ENCODE measurements around the gene TCP10L. TPM values are rescaled to one million over a fixed set of nuclear protein-coding genes. Genes with fewer than 3 reads are reported as not detected.
"Not testable (repeated sequence)": the region's sequence is repeated elsewhere in the genome, so short reads cannot be mapped to it uniquely, and the experiment has no call there.

Gene TCP10L
- total RNA-seq, 1 donor from 2014 or later, result 1.5 TPM

- peaks cover 5% of the 10 kb centered on the region for H3K4me1 Mint-ChIP-seq
- H3K27me3 Mint-ChIP-seq (ENCODE audit: low read depth), result peaks cover 18% of the 10 kb centered on the region
These were observed 27.0 kb upstream of the TCP10L start, which contains the start of gene CFAP298 for GRCh38 chr21:32612075-32612998. Gene CFAP298, minus strand, starts transcription at chr21:32612377. Its CDS starts 134 bp downstream, at chr21:32612243.

DNA sequence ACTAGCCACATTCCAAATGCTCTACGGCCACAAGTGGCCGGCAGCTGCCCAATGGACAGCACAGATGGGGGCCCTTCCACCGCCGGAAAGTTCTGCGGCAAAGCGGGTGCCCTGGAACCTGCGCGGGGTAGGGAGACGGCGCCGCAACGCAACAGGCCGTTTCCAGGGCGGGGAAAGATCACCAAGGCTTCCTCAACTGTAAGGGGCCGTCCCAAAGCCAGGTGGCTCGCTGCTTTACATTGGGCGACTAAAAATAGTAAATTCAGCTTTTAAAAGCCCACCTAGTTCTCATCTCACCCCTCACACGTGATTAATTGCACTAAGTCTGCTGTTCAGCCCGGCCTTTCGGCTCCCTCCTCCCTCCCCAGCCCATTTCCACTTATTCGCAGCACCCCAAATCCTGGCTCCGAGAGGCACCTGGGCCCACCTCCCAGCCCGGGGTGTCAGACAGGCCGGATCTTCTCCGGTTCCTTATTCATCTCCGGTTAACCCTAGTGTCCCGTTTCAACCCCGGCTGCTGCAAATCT lies 26.2 kb upstream of the TCP10L start:
- peaks cover 5% of the 10 kb centered on the region for H3K4me1 Mint-ChIP-seq
- peak overlapping the region; percentile 98 for H3K4me3 Mint-ChIP-seq
- peaks cover 15% of the 10 kb centered on the region for H3K27me3 Mint-ChIP-seq (ENCODE audit: low read depth)
- peak overlapping the region; percentile 98 for H3K27ac Mint-ChIP-seq
- peak in 1 of 2 experiments; percentile 42 for DNase-seq (ENCODE audit: low spot score in 2 of 2, unreplicated experiment in 2 of 2)
- H3K36me3 Mint-ChIP-seq, result peaks cover 6% of the 10 kb centered on the region
- no peaks in the 10 kb centered on the region for H3K9me3 Mint-ChIP-seq
- TF ChIP-seq, protein P1, sequence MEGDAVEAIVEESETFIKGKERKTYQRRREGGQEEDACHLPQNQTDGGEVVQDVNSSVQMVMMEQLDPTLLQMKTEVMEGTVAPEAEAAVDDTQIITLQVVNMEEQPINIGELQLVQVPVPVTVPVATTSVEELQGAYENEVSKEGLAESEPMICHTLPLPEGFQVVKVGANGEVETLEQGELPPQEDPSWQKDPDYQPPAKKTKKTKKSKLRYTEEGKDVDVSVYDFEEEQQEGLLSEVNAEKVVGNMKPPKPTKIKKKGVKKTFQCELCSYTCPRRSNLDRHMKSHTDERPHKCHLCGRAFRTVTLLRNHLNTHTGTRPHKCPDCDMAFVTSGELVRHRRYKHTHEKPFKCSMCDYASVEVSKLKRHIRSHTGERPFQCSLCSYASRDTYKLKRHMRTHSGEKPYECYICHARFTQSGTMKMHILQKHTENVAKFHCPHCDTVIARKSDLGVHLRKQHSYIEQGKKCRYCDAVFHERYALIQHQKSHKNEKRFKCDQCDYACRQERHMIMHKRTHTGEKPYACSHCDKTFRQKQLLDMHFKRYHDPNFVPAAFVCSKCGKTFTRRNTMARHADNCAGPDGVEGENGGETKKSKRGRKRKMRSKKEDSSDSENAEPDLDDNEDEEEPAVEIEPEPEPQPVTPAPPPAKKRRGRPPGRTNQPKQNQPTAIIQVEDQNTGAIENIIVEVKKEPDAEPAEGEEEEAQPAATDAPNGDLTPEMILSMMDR (IDR thresholded peaks at IDR 0.05; ENCODE audit: unreplicated experiment), result no peak

More at GRCh38 chr21:32612075-32612998, 27.0 kb upstream of the TCP10L start, which contains the start of gene CFAP298:
- peak within 1 kb of the TSS; percentile 98 for H3K27ac Mint-ChIP-seq
- TF ChIP-seq, protein P1 (IDR thresholded peaks at IDR 0.05; ENCODE audit: unreplicated experiment), result no peak
- no peaks in the 10 kb centered on the region for H3K9me3 Mint-ChIP-seq
- peaks cover 3% of the 10 kb centered on the region for H3K36me3 Mint-ChIP-seq
- peak within 1 kb of the TSS; percentile 98 for H3K4me3 Mint-ChIP-seq
- peak; percentile 60 to 84 for DNase-seq (ENCODE audit: low spot score in 2 of 2, unreplicated experiment in 2 of 2)

- not testable (repeated sequence) for H3K27ac Mint-ChIP-seq; H3K27me3 Mint-ChIP-seq (ENCODE audit: low read depth); H3K4me1 Mint-ChIP-seq; DNase-seq (ENCODE audit: low spot score in 2 of 2, unreplicated experiment in 2 of 2); H3K9me3 Mint-ChIP-seq
- Mint-ChIP-seq H3K4me3 (peak overlapping the region; percentile 56), H3K36me3 (peaks cover 10% of the 10 kb centered on the region)
These were observed 25.6 kb upstream of the TCP10L start for GRCh38 chr21:32610940-32611339.

DNA sequence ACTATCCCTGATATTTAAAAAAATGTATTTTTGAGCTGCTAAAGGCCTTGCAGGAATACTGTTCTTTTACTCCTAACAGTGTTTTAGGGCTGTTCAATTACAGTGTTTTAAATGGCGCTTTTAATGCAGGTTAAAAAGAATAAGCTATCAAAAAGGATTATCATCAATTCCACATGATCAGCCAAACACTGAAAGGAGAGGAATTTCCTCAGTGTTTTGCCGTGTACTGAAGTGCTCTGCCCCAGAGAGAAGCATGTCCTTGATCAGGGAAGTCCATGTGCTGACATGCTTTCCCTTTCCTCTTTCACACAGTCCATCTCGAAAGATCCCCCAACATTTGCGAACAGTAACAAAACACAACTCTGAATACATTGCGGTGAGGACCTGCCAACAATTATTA lies 23.5 kb upstream of the TCP10L start:
- no peaks in the 10 kb centered on the region for H3K9me3 Mint-ChIP-seq
- no peak overlapping the region for H3K27ac Mint-ChIP-seq
- no peak for DNase-seq (ENCODE audit: low spot score in 2 of 2, unreplicated experiment in 2 of 2)
- H3K4me3 Mint-ChIP-seq, result no peak overlapping the region
- H3K36me3 Mint-ChIP-seq, result peaks cover 20% of the 10 kb centered on the region
- TF ChIP-seq, protein P1 (IDR thresholded peaks at IDR 0.05; ENCODE audit: unreplicated experiment), result no peak
- H3K4me1 Mint-ChIP-seq, result peaks cover 5% of the 10 kb centered on the region
- H3K27me3 Mint-ChIP-seq (ENCODE audit: low read depth), result no peaks in the 10 kb centered on the region

DNA sequence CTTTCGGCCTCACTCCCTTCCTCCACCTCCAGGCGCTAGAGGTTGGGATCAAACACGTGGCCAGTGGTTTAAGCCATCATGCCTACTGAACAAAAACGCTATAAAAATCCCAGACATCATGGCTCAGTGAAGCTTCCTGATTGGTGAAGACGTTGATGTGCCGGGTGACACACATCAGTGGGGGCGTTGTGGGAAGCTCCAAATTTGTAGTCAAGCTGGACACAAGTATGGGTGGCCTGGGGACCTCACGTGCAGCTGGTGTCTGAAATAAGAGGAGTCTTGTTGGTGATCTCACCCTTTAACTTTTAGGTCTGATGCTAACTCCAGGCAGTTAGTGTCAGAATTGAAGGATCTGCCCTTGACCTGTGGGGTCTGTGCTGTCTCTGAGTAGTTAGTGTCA lies 20.1 kb upstream of the TCP10L start:
- Mint-ChIP-seq H3K36me3 (peaks cover 30% of the 10 kb centered on the region), H3K27me3 (ENCODE audit: low read depth) (no peaks in the 10 kb centered on the region), H3K4me1 (no peaks in the 10 kb centered on the region), H3K4me3 (no peak overlapping the region), H3K27ac (no peak overlapping the region), H3K9me3 (no peaks in the 10 kb centered on the region)
- TF ChIP-seq, protein P1 (IDR thresholded peaks at IDR 0.05; ENCODE audit: unreplicated experiment), result no peak
- no peak for DNase-seq (ENCODE audit: low spot score in 2 of 2, unreplicated experiment in 2 of 2)

- Mint-ChIP-seq H3K36me3 (peaks cover 30% of the 10 kb centered on the region), H3K4me1 (no peaks in the 10 kb centered on the region), H3K4me3 (no peak overlapping the region), H3K27ac (no peak overlapping the region), H3K9me3 (no peaks in the 10 kb centered on the region), H3K27me3 (ENCODE audit: low read depth) (no peaks in the 10 kb centered on the region)
- DNase-seq (ENCODE audit: low spot score in 2 of 2, unreplicated experiment in 2 of 2), result no peak
- TF ChIP-seq, protein P1 (IDR thresholded peaks at IDR 0.05; ENCODE audit: unreplicated experiment), result no peak
These were observed 19.1 kb upstream of the TCP10L start for GRCh38 chr21:32604464-32604863.
